ENCODE data around the gene JUNB.

JUNB gene

GRCh38 chr19:12821761-12822160, 30.5 kb downstream of the JUNB start:
- Histone ChIP-seq H3K36me3 (ENCODE audit: control insufficient read depth, insufficient read depth, low read length) (no peaks in the 10 kb centered on the region), H3K4me3 (replicated peaks; ENCODE audit: low read depth, low read length) (no peak overlapping the region), H3K27me3 (replicated peaks; ENCODE audit: control insufficient read depth, insufficient read depth, low read length) (no peaks in the 10 kb centered on the region)
- TF ChIP-seq, protein P1, sequence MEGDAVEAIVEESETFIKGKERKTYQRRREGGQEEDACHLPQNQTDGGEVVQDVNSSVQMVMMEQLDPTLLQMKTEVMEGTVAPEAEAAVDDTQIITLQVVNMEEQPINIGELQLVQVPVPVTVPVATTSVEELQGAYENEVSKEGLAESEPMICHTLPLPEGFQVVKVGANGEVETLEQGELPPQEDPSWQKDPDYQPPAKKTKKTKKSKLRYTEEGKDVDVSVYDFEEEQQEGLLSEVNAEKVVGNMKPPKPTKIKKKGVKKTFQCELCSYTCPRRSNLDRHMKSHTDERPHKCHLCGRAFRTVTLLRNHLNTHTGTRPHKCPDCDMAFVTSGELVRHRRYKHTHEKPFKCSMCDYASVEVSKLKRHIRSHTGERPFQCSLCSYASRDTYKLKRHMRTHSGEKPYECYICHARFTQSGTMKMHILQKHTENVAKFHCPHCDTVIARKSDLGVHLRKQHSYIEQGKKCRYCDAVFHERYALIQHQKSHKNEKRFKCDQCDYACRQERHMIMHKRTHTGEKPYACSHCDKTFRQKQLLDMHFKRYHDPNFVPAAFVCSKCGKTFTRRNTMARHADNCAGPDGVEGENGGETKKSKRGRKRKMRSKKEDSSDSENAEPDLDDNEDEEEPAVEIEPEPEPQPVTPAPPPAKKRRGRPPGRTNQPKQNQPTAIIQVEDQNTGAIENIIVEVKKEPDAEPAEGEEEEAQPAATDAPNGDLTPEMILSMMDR (IDR thresholded peaks at IDR 0.05; ENCODE audit: insufficient read depth, low read length, poor library complexity, severe bottlenecking), result no peak
- DNase-seq (ENCODE audit: extremely low read depth, insufficient read length), result no peak

DNA sequence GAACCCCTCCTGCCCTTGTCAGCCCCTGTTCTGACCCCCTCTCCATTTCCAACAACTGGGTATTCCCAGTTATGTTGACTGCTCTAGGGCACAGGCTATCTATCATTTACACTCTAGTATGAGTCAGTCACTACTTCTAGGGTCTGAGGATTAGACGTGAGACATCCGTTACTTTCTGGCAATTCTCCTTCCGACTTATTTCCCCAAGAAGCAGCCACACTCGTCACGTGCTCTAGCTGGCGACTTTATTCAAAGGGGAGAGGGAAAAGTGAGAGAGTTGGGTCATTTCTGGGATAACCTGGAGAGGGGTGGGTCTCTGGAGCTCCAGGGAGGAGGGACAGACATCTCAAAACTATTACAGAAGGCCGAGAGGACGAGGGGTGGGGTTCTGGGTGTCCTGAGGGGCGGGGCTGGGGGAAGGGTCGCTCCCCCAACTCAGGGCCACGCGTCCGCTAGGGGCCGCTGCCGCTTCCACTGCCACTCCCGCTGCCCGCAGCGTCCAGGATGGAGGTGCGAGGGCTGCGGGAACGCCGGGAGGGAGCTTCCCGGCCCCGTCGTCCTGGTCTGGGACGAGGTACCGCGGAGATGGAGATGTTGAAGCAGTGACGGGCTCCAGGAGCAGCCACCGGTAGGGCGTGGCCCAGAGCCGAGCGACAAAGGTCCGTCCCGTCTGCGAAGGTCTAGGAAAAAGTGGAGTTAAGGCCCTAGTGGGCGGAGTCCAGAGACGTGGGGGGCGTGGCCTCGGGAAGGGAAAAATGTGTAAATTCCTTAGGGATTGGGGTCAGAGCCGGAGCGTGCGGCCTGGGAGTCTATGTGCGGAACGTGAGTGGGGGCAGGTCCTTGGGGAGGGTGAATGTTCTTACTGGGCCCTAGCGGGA, 34.2 kb downstream of the JUNB start:
- no peaks in the 10 kb centered on the region for H3K36me3 ChIP-seq (ENCODE audit: control insufficient read depth, insufficient read depth, low read length)
- DNase-seq (ENCODE audit: extremely low read depth, insufficient read length), result no peak
- H3K27me3 ChIP-seq (replicated peaks; ENCODE audit: control insufficient read depth, insufficient read depth, low read length), result no peaks in the 10 kb centered on the region
- no peak overlapping the region for H3K4me3 ChIP-seq (replicated peaks; ENCODE audit: low read depth, low read length)
- TF ChIP-seq, protein P1 (IDR thresholded peaks at IDR 0.05; ENCODE audit: insufficient read depth, low read length, poor library complexity, severe bottlenecking), result peak; percentile 34

DNA sequence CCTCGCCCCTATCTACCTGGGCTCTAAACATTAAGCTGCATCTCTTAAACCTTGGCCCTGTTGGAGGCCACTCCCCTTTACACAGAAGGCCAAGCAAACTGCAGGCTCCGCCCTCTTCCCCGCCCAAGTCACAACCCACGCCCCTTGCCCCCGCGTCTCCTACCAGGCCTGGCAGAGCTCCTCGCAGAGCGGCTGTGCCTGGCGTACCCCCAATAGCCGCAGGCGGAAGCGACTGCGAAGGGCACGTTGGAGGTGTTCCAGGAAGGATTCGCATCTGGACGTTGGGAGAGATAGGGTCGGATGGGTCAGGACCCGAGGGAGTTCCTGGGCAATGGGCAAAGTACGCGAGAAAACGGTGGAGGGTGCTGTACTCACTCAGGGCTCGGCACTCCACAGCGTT, 37.2 kb downstream of the JUNB start:
- Histone ChIP-seq H3K4me3 (replicated peaks; ENCODE audit: low read depth, low read length) (no peak overlapping the region), H3K27me3 (replicated peaks; ENCODE audit: control insufficient read depth, insufficient read depth, low read length) (no peaks in the 10 kb centered on the region; the same call in none of the 2 replicates), H3K36me3 (ENCODE audit: control insufficient read depth, insufficient read depth, low read length) (no peaks in the 10 kb centered on the region)
- no peak for DNase-seq (ENCODE audit: extremely low read depth, insufficient read length)
- TF ChIP-seq, protein P1 (IDR thresholded peaks at IDR 0.05; ENCODE audit: insufficient read depth, low read length, poor library complexity, severe bottlenecking), result no peak

DNA sequence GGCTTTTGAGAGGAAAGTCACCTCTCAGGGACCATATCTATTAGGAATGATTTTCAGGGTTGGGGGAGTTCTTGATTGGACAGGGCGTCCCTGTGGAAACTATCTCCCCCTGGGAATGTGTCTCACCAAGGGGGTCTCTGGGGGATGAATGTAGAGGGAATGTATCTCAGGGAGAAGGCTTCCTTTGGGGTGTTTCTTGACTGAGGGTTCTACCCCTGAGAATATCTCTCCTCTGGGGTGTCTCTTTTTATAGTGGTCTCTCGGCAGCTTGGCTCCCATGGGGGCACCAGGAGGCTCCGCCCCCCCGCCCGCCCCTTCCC, 42.1 kb downstream of the JUNB start:
- TF ChIP-seq, protein P1 (IDR thresholded peaks at IDR 0.05; ENCODE audit: insufficient read depth, low read length, poor library complexity, severe bottlenecking), result no peak
- Histone ChIP-seq H3K27me3 (replicated peaks; ENCODE audit: control insufficient read depth, insufficient read depth, low read length) (peaks cover 2% of the 10 kb centered on the region), H3K4me3 (replicated peaks; ENCODE audit: low read depth, low read length) (no peak overlapping the region; the same call in 1 of the 2 replicates)

GRCh38 chr19:12833738-12834565, 42.7 kb downstream of the JUNB start:
- Histone ChIP-seq H3K27me3 (replicated peaks; ENCODE audit: control insufficient read depth, insufficient read depth, low read length) (peaks cover 2% of the 10 kb centered on the region), H3K4me3 (replicated peaks; ENCODE audit: low read depth, low read length) (peak overlapping the region; percentile 56), H3K36me3 (ENCODE audit: control insufficient read depth, insufficient read depth, low read length) (no peaks in the 10 kb centered on the region)
- no peak for DNase-seq (ENCODE audit: extremely low read depth, insufficient read length)
- TF ChIP-seq, protein P1 (IDR thresholded peaks at IDR 0.05; ENCODE audit: insufficient read depth, low read length, poor library complexity, severe bottlenecking), result no peak

More for the DNA sequence above, 42.1 kb downstream of the JUNB start:
- no peak for DNase-seq (ENCODE audit: extremely low read depth, insufficient read length)
- no peaks in the 10 kb centered on the region for H3K36me3 ChIP-seq (ENCODE audit: control insufficient read depth, insufficient read depth, low read length)

Data from GM06990 (cell line).